ENCODE results near the gene TNXB.
"Not testable (repeated sequence)": the region's sequence is repeated elsewhere in the genome, so short reads cannot be mapped to it uniquely, and the experiment has no call there.

The TNXB gene

DNA sequence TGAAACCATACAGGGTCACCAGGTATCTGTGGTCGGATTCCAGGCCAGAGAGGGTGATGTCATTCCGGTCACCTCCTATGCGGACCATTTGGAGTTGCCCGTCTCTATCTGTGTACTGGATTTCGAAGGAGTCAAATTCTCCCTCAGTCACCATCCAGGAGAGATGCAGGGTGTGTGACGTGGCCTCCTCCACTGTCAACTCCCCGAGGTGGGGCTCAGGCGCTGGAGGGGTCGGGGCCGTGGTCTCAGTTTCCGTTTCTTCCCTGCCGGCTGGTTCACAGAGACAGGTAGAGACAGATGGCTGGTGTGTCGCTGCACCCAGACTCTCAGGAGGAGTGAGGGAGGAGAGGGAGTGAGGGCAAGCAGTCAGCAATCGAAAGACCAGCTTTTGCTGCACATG is 40.3 kb downstream of the TNXB start:
- Histone ChIP-seq H3K27me3 (ENCODE audit: low read depth, low read length) (no peaks in the 10 kb centered on the region), H3K4me3 (ENCODE audit: low read depth in 1 of 2, low read length in 2 of 2) (no peak overlapping the region), H3K27ac (ENCODE audit: low read length) (no peak overlapping the region), H3K9me3 (ENCODE audit: control insufficient read depth in 1 of 2, low read length in 2 of 2) (no peaks in the 10 kb centered on the region), H3K4me1 (ENCODE audit: control insufficient read depth in 1 of 2, insufficient read depth in 2 of 2, low read length in 2 of 2) (peaks cover 0 to 6% of the 10 kb centered on the region in 2 donors), H3K36me3 (ENCODE audit: control insufficient read depth in 1 of 2, insufficient read depth in 2 of 2, low read length in 2 of 2) (peaks cover 14 to 21% of the 10 kb centered on the region in 2 donors)

DNA sequence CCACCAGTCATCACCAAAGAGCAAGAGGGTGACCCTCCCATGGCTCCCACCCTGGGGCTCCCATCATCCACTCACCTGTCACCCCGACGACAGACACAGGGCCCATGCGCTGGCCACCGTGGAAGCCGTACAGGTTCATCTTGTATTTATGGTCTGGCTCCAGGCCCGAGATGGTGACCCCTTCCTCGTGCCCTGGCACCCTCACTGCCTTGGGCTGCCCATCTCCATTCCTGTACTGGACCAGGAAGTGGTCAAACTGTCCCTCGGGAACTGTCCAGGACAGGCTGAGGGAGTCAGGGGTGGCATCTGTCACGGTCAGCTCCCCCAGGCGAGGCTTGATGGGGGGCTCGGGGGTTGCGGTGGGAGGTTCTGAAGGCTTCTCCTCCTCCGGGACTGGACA is 40.8 kb downstream of the TNXB start:
- H3K9me3 ChIP-seq (ENCODE audit: control insufficient read depth in 1 of 2, low read length in 2 of 2); H3K27me3 ChIP-seq (ENCODE audit: low read depth, low read length); H3K4me1 ChIP-seq (ENCODE audit: control insufficient read depth in 1 of 2, insufficient read depth in 2 of 2, low read length in 2 of 2); H3K4me3 ChIP-seq (ENCODE audit: low read depth in 1 of 2, low read length in 2 of 2); H3K27ac ChIP-seq (ENCODE audit: low read length): not testable (repeated sequence)
- H3K36me3 ChIP-seq (ENCODE audit: control insufficient read depth in 1 of 2, insufficient read depth in 2 of 2, low read length in 2 of 2): peaks cover 16 to 21% of the 10 kb centered on the region in 2 donors

DNA sequence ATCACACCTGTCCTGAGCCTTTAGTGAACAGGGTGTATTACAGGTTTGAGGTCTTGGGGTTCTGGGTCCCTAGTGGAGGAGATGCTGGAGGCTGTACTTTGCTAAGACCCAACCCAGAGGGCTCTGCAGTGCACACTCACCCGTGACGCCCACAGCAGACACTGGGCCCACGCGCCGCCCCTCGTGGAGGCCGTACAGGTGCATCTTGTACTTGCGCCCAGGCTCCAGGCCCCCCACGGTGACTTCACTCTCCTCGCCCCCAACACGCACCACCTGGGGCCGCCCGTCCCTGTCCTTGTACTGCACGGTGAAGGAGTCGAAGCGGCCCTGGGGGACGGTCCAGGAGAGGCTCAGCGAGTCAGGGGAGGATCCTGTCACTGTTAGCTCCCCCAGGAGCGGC is 41.6 kb downstream of the TNXB start:
- not testable (repeated sequence) for H3K9me3 ChIP-seq (ENCODE audit: control insufficient read depth in 1 of 2, low read length in 2 of 2); H3K27ac ChIP-seq (ENCODE audit: low read length); H3K4me3 ChIP-seq (ENCODE audit: low read depth in 1 of 2, low read length in 2 of 2); H3K27me3 ChIP-seq (ENCODE audit: low read depth, low read length); H3K4me1 ChIP-seq (ENCODE audit: control insufficient read depth in 1 of 2, insufficient read depth in 2 of 2, low read length in 2 of 2)
- H3K36me3 ChIP-seq (ENCODE audit: control insufficient read depth in 1 of 2, insufficient read depth in 2 of 2, low read length in 2 of 2): peaks cover 12 to 21% of the 10 kb centered on the region in 2 donors

DNA sequence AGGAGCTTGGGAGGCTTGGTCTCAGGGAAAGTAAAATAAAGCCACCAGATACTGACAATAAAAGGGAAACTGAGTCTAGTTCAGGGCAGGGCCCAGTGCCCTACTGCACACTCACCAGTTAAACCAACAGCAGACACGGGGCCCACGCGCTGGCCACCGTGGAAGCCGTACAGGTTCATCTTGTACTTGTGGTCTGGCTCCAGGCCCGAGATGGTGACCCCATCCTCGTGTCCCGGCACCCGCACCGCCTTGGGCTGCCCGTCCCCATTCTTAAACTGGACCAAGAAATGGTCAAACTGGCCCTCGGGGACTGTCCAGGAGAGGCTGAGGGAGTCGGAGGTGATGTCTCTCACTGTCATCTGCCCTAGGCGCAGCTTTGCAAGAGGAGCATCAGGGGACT is 44.4 kb downstream of the TNXB start:
- Histone ChIP-seq H3K4me1 (ENCODE audit: control insufficient read depth in 1 of 2, insufficient read depth in 2 of 2, low read length in 2 of 2) (no peaks in the 10 kb centered on the region), H3K27ac (ENCODE audit: low read length) (no peak overlapping the region), H3K9me3 (ENCODE audit: control insufficient read depth in 1 of 2, low read length in 2 of 2) (no peaks in the 10 kb centered on the region), H3K36me3 (ENCODE audit: control insufficient read depth in 1 of 2, insufficient read depth in 2 of 2, low read length in 2 of 2) (peaks cover 12 to 19% of the 10 kb centered on the region in 2 donors), H3K27me3 (ENCODE audit: low read depth, low read length) (no peaks in the 10 kb centered on the region), H3K4me3 (ENCODE audit: low read depth in 1 of 2, low read length in 2 of 2) (no peak overlapping the region)

DNA sequence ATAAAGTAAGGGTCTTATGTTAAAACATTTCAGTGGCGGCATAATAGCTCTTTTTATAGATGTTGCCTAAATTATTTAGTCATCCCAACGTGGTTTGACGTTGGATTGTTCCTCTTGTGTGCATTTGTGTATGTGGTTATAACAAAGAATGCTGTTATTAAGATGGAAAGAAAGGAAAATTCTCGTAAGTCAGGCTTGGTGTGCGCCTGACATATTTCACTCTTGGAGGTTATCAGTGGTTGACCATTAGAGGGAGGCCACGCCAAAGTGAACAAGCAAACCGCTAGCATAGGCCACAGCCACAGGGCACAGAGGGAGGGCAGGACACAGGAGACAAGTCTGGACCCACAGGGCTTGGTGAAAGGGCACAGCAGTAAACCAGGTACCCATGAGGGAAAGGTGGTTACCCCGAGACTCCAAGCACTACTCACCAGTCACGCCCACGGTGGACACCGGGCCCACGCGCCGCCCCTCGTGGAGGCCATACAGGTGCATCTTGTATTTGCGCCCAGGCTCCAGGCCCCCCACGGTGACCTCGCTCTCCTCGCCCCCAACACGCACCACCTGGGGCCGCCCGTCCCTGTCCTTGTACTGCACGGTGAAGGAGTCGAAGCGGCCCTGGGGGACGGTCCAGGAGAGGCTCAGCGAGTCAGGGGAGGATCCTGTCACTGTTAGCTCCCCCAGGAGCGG is 48.0 kb downstream of the TNXB start:
- Histone ChIP-seq H3K27me3 (ENCODE audit: low read depth, low read length) (no peaks in the 10 kb centered on the region), H3K9me3 (ENCODE audit: control insufficient read depth in 1 of 2, low read length in 2 of 2) (no peaks in the 10 kb centered on the region), H3K4me1 (ENCODE audit: control insufficient read depth in 1 of 2, insufficient read depth in 2 of 2, low read length in 2 of 2) (no peaks in the 10 kb centered on the region), H3K27ac (ENCODE audit: low read length) (no peak overlapping the region), H3K36me3 (ENCODE audit: control insufficient read depth in 1 of 2, insufficient read depth in 2 of 2, low read length in 2 of 2) (peaks cover 14% of the 10 kb centered on the region in 2 donors), H3K4me3 (ENCODE audit: low read depth in 1 of 2, low read length in 2 of 2) (no peak overlapping the region)

DNA sequence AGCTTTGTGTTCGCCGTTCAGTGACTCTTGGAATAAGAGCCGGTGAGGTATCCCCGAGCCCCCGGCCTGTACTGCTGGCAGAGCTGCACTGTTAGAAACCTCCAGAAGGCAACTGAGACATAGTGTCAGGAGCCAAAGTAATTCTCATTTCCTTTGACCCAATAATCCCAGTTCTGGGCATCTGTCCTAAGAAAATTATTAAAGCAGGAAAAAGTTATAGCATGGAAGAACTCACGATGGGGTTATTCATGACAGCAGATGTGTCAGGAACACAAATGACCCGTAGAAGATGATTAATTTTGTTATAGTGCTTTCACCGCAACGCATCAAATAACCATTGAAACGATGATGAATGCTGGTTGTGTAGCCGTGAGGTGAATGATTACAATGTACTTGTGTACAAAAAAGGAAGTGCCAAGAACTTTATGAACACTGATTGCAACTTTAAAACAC is 50.6 kb downstream of the TNXB start:
- no peak overlapping the region for H3K4me3 ChIP-seq (ENCODE audit: low read depth in 1 of 2, low read length in 2 of 2)
- no peak overlapping the region for H3K27ac ChIP-seq (ENCODE audit: low read length)
- peaks cover 7 to 10% of the 10 kb centered on the region in 2 donors for H3K36me3 ChIP-seq (ENCODE audit: control insufficient read depth in 1 of 2, insufficient read depth in 2 of 2, low read length in 2 of 2)
- H3K9me3 ChIP-seq (ENCODE audit: control insufficient read depth in 1 of 2, low read length in 2 of 2): no peaks in the 10 kb centered on the region
- H3K27me3 ChIP-seq (ENCODE audit: low read depth, low read length): no peaks in the 10 kb centered on the region
- no peaks in the 10 kb centered on the region for H3K4me1 ChIP-seq (ENCODE audit: control insufficient read depth in 1 of 2, insufficient read depth in 2 of 2, low read length in 2 of 2)

DNA sequence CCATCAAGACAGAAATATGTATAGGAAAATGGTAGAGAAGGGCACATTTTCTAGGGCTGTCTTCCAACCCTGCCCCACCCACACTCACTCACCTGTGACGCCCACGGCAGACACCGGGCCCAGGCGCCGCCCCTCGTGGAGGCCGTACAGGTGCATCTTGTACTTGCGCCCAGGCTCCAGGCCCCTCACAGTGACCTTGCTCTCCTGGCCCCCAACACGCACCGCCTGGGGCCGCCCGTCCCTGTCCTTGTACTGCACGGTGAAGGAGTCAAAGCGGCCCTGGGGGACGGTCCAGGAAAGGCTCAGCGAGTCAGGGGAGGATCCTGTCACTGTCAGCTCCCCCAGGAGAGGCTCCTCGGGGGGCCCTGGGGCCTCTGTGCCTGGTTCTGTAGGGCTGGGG is 51.2 kb downstream of the TNXB start:
- Histone ChIP-seq H3K4me1 (ENCODE audit: control insufficient read depth in 1 of 2, insufficient read depth in 2 of 2, low read length in 2 of 2) (no peaks in the 10 kb centered on the region), H3K4me3 (ENCODE audit: low read depth in 1 of 2, low read length in 2 of 2) (no peak overlapping the region), H3K27me3 (ENCODE audit: low read depth, low read length) (no peaks in the 10 kb centered on the region), H3K36me3 (ENCODE audit: control insufficient read depth in 1 of 2, insufficient read depth in 2 of 2, low read length in 2 of 2) (peaks cover 7 to 10% of the 10 kb centered on the region in 2 donors), H3K27ac (ENCODE audit: low read length) (no peak overlapping the region), H3K9me3 (ENCODE audit: control insufficient read depth in 1 of 2, low read length in 2 of 2) (no peaks in the 10 kb centered on the region)

DNA sequence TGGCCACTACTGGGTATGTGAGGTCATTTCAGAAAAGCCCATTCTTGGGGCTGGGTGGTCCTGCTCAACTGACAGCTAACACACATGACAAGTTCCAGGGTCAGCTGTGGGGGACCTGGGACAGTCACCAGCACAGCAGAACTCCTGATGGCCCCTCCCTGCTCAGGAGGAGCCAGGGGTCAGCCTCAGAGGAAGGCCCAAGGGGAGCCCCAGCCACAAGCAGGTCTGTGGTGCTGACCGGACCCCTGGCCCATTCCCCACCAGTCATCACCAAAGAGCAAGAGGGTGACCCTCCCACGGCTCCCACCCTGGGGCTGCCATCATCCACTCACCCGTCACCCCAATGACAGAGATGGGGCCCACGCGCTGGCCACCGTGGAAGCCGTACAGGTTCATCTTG is 52.9 kb downstream of the TNXB start:
- Histone ChIP-seq H3K27ac (ENCODE audit: low read length) (no peak overlapping the region), H3K36me3 (ENCODE audit: control insufficient read depth in 1 of 2, insufficient read depth in 2 of 2, low read length in 2 of 2) (peaks cover 7 to 10% of the 10 kb centered on the region in 2 donors), H3K27me3 (ENCODE audit: low read depth, low read length) (no peaks in the 10 kb centered on the region), H3K9me3 (ENCODE audit: control insufficient read depth in 1 of 2, low read length in 2 of 2) (no peaks in the 10 kb centered on the region), H3K4me3 (ENCODE audit: low read depth in 1 of 2, low read length in 2 of 2) (no peak overlapping the region), H3K4me1 (ENCODE audit: control insufficient read depth in 1 of 2, insufficient read depth in 2 of 2, low read length in 2 of 2) (peaks cover 0 to 1% of the 10 kb centered on the region in 2 donors)

DNA sequence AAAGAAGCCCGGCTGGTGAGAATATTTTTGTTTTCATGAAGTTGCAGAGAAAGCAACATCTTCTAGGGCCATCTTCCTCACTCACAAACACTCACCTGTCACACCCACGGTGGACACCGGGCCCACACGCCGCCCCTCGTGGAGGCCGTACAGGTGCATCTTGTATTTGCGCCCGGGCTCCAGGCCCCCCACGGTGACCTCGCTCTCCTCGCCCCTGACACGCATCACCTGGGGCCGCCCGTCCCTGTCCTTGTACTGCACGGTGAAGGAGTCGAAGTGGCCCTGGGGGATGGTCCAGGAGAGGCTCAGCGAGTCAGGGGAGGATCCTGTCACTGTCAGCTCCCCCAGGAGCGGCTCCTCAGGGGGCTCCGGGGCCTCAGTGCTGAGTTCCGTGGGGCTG is 53.4 kb downstream of the TNXB start:
- H3K27ac ChIP-seq (ENCODE audit: low read length); H3K27me3 ChIP-seq (ENCODE audit: low read depth, low read length); H3K9me3 ChIP-seq (ENCODE audit: control insufficient read depth in 1 of 2, low read length in 2 of 2); H3K4me1 ChIP-seq (ENCODE audit: control insufficient read depth in 1 of 2, insufficient read depth in 2 of 2, low read length in 2 of 2); H3K4me3 ChIP-seq (ENCODE audit: low read depth in 1 of 2, low read length in 2 of 2): not testable (repeated sequence)
- peaks cover 7 to 10% of the 10 kb centered on the region in 2 donors for H3K36me3 ChIP-seq (ENCODE audit: control insufficient read depth in 1 of 2, insufficient read depth in 2 of 2, low read length in 2 of 2)

DNA sequence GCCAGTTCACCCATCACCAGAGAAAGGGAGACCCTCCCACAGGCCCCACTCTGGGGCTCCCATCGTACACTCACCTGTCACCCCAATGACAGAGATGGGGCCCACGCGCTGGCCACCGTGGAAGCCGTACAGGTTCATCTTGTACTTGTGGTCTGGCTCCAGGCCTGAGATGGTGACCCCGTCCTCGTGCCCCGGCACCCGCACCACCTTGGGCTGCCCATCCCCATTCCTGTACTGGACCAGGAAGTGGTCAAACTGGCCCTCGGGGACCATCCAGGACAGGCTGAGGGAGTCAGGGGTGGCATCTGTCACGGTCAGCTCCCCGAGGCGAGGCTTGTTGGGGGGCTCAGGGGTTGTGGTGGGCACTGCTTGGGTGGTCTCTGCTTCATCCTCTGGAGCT is 55.8 kb downstream of the TNXB start:
- not testable (repeated sequence) for H3K27me3 ChIP-seq (ENCODE audit: low read depth, low read length); H3K4me3 ChIP-seq (ENCODE audit: low read depth in 1 of 2, low read length in 2 of 2); H3K4me1 ChIP-seq (ENCODE audit: control insufficient read depth in 1 of 2, insufficient read depth in 2 of 2, low read length in 2 of 2); H3K27ac ChIP-seq (ENCODE audit: low read length); H3K9me3 ChIP-seq (ENCODE audit: control insufficient read depth in 1 of 2, low read length in 2 of 2)
- H3K36me3 ChIP-seq (ENCODE audit: control insufficient read depth in 1 of 2, insufficient read depth in 2 of 2, low read length in 2 of 2): peaks cover 7 to 13% of the 10 kb centered on the region in 2 donors

DNA sequence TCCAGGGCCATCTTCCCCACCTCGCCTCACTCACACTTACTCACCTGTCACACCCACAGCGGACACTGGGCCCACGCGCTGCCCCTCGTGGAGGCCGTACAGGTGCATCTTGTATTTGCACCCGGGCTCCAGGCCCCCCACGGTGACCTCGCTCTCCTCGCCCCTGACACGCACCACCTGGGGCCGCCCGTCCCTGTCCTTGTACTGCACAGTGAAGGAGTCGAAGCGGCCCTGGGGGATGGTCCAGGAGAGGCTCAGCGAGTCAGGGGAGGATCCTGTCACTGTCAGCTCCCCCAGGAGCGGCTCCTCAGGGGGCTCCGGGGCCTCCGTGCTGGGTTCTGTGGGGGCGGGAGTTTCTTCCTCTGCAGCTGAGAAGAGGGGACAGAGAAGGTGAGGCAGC is 56.5 kb downstream of the TNXB start:
- not testable (repeated sequence) for H3K27ac ChIP-seq (ENCODE audit: low read length); H3K4me3 ChIP-seq (ENCODE audit: low read depth in 1 of 2, low read length in 2 of 2); H3K27me3 ChIP-seq (ENCODE audit: low read depth, low read length); H3K9me3 ChIP-seq (ENCODE audit: control insufficient read depth in 1 of 2, low read length in 2 of 2)
- Histone ChIP-seq H3K4me1 (ENCODE audit: control insufficient read depth in 1 of 2, insufficient read depth in 2 of 2, low read length in 2 of 2) (peaks cover 1 to 10% of the 10 kb centered on the region in 2 donors), H3K36me3 (ENCODE audit: control insufficient read depth in 1 of 2, insufficient read depth in 2 of 2, low read length in 2 of 2) (peaks cover 3 to 11% of the 10 kb centered on the region in 2 donors)

DNA sequence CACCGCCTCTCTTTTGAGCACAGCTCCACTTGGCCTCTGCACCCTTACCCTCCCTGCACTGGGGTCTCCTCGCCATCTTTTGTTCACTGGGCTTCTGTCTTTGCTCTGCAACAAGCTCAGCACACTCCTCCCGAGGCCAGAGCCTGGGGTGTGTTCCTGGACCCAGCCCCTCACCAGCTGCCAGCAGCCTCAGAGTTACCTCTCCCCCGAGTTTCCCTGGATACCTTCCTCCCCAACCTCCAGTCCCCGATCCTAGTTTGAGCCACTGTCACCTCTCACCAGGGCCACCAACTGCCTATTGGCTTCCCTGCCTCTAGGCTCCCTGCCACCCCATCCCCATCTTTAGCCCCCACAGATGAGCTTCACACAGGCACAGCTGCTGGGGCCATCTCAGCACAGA is 58.6 kb downstream of the TNXB start:
- Histone ChIP-seq H3K4me3 (ENCODE audit: low read depth in 1 of 2, low read length in 2 of 2) (no peak overlapping the region), H3K36me3 (ENCODE audit: control insufficient read depth in 1 of 2, insufficient read depth in 2 of 2, low read length in 2 of 2) (peaks cover 0 to 9% of the 10 kb centered on the region in 2 donors), H3K9me3 (ENCODE audit: control insufficient read depth in 1 of 2, low read length in 2 of 2) (no peaks in the 10 kb centered on the region), H3K27ac (ENCODE audit: low read length) (no peak overlapping the region), H3K27me3 (ENCODE audit: low read depth, low read length) (no peaks in the 10 kb centered on the region), H3K4me1 (ENCODE audit: control insufficient read depth in 1 of 2, insufficient read depth in 2 of 2, low read length in 2 of 2) (peaks cover 14 to 25% of the 10 kb centered on the region in 2 donors)
